HG02938 (cell line): ENCODE results near the gene DAPK1.
A peak's percentile ranks its signal among the peaks of the same experiment; 100 is the strongest.

Source experiments
- ATAC-seq: cut with Tn5 transposase; IDR thresholded peaks from one replicate; pipeline ENCODE4 v1.9.1; 2021; ENCODE audit warnings: mild to moderate bottlenecking, moderate library complexity; ENCODE audit not compliant: unreplicated experiment

DAPK1 gene

GRCh38 chr9:87703636-87704276 lies 206.1 kb downstream of the DAPK1 start:
- ATAC-seq = no peak

GRCh38 chr9:87704342-87704741 lies 206.7 kb downstream of the DAPK1 start:
- ATAC-seq = no peak

GRCh38 chr9:87706066-87706739 lies 208.5 kb downstream of the DAPK1 start:
- ATAC-seq = no peak

- no peak for ATAC-seq
Measured at GRCh38 chr9:87707805-87708506, 210.3 kb downstream of the DAPK1 start.

GRCh38 chr9:87708546-87708945 lies 210.9 kb downstream of the DAPK1 start:
- no peak for ATAC-seq

GRCh38 chr9:87708986-87709728 lies 211.5 kb downstream of the DAPK1 start:
- no peak for ATAC-seq

GRCh38 chr9:87710443-87710842 lies 212.8 kb downstream of the DAPK1 start:
- ATAC-seq = no peak

- no peak for ATAC-seq
Measured at GRCh38 chr9:87711857-87712800, 214.5 kb downstream of the DAPK1 start.

GRCh38 chr9:87712801-87713277 lies 215.2 kb downstream of the DAPK1 start:
- ATAC-seq = no peak

GRCh38 chr9:87713278-87713987 lies 215.8 kb downstream of the DAPK1 start:
- no peak for ATAC-seq

GRCh38 chr9:87713988-87714330 lies 216.3 kb downstream of the DAPK1 start:
- ATAC-seq = no peak

- ATAC-seq = no peak
Measured at GRCh38 chr9:87714819-87715218, 217.2 kb downstream of the DAPK1 start.

GRCh38 chr9:87716141-87716540 lies 218.5 kb downstream of the DAPK1 start:
- no peak for ATAC-seq

GRCh38 chr9:87717456-87717855 lies 219.8 kb downstream of the DAPK1 start:
- no peak for ATAC-seq

- ATAC-seq = no peak
Measured at GRCh38 chr9:87718231-87718630, 220.6 kb downstream of the DAPK1 start.

GRCh38 chr9:87718852-87719612 lies 221.4 kb downstream of the DAPK1 start:
- ATAC-seq = no peak

GRCh38 chr9:87720173-87720572 lies 222.5 kb downstream of the DAPK1 start:
- ATAC-seq = no peak

- ATAC-seq = peak; percentile 64
Measured at GRCh38 chr9:87722393-87723088, 224.9 kb downstream of the DAPK1 start.
